Osteoblast (primary cell): ENCODE results near the gene NUP214. TPM values are rescaled to one million over a fixed set of nuclear protein-coding genes. Genes with fewer than 3 reads are reported as not detected.

Experiments used
- DNase-seq: peaks from one replicate; pipeline ENCODE4 v3.0.0; 2011; ENCODE audit warnings: low spot score, mixed read lengths; ENCODE audit not compliant: insufficient read length; ENCODE audit errors: missing footprints
- H2AFZ ChIP-seq: 2 replicates; pipeline ENCODE4 v1.6.0; 2011; ENCODE audit warnings: mild to moderate bottlenecking, low read length
- H3K27ac ChIP-seq: 2 replicates; pipeline ENCODE4 v1.5.1; 2011; ENCODE audit warnings: mild to moderate bottlenecking, low read depth, low read length, moderate library complexity
- H3K27me3 ChIP-seq: 2 replicates; pipeline ENCODE4 v1.6.0; 2012; ENCODE audit warnings: mild to moderate bottlenecking, control low read depth, inconsistent platforms, low read length, moderate library complexity; ENCODE audit not compliant: insufficient read depth
- H3K36me3 ChIP-seq: 2 replicates; pipeline ENCODE4 v1.5.1; 2011; ENCODE audit warnings: mild to moderate bottlenecking, low read length, control low read depth, moderate library complexity; ENCODE audit not compliant: insufficient read depth
- H3K4me1 ChIP-seq: 2 replicates; pipeline ENCODE4 v1.5.1; 2011; ENCODE audit warnings: mild to moderate bottlenecking, low read length, control low read depth, moderate library complexity; ENCODE audit not compliant: insufficient read depth
- H3K4me2 ChIP-seq: 2 replicates; pipeline ENCODE4 v1.6.0; 2011; ENCODE audit warnings: mild to moderate bottlenecking, low read length; ENCODE audit not compliant: insufficient read depth
- H3K4me3 ChIP-seq: fragments of 200-600 bp; sonication (generic); 3 replicates; pipeline ENCODE4 v1.5.1; 2012; ENCODE audit warnings: mild to moderate bottlenecking, low read length, inconsistent platforms; ENCODE audit not compliant: insufficient read depth
- H3K79me2 ChIP-seq: 2 replicates; pipeline ENCODE4 v1.6.0; 2012; ENCODE audit warnings: mild to moderate bottlenecking, low read length, control low read depth, inconsistent platforms; ENCODE audit not compliant: insufficient read depth
- H3K9me3 ChIP-seq: 2 replicates; pipeline ENCODE4 v1.5.1; 2011; ENCODE audit warnings: low read depth, low read length, control low read depth
- H4K20me1 ChIP-seq: 2 replicates; pipeline ENCODE4 v1.6.0; 2012; ENCODE audit warnings: mild to moderate bottlenecking, low read length, control low read depth; ENCODE audit not compliant: insufficient read depth
- total RNA-seq: library from RNA; depleted of rRNA; stranded (reverse); fragments of >200 nt; gene quantifications from 2 replicates; pipeline ENCODE4 v1.2.3, GENCODE V29; 2012
- TF ChIP-seq, protein P1 (sequence below): IDR thresholded peaks from 2 replicates; pipeline ENCODE4 v1.5.1; 2011; ENCODE audit warnings: mild to moderate bottlenecking, low read depth, low read length, moderate library complexity; ENCODE audit errors: extremely low read depth

NUP214 gene
- total RNA-seq, 1 donor: 17.7 TPM

GRCh38 chr9:131103024-131103423 is 22.4 kb upstream of the NUP214 start:
- Histone ChIP-seq H3K4me3 (no peak overlapping the region), H3K4me2 (no peak overlapping the region), H4K20me1 (no peaks in the 10 kb centered on the region), H3K36me3 (no peaks in the 10 kb centered on the region), H3K27ac (no peak overlapping the region), H3K4me1 (no peaks in the 10 kb centered on the region), H3K27me3 (peaks cover 12% of the 10 kb centered on the region), H2AFZ (no peak overlapping the region), H3K9me3 (no peaks in the 10 kb centered on the region), H3K79me2 (no peaks in the 10 kb centered on the region)
- TF ChIP-seq, protein P1, sequence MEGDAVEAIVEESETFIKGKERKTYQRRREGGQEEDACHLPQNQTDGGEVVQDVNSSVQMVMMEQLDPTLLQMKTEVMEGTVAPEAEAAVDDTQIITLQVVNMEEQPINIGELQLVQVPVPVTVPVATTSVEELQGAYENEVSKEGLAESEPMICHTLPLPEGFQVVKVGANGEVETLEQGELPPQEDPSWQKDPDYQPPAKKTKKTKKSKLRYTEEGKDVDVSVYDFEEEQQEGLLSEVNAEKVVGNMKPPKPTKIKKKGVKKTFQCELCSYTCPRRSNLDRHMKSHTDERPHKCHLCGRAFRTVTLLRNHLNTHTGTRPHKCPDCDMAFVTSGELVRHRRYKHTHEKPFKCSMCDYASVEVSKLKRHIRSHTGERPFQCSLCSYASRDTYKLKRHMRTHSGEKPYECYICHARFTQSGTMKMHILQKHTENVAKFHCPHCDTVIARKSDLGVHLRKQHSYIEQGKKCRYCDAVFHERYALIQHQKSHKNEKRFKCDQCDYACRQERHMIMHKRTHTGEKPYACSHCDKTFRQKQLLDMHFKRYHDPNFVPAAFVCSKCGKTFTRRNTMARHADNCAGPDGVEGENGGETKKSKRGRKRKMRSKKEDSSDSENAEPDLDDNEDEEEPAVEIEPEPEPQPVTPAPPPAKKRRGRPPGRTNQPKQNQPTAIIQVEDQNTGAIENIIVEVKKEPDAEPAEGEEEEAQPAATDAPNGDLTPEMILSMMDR: no peak
- DNase-seq: no peak

GRCh38 chr9:131103535-131103934 is 21.9 kb upstream of the NUP214 start:
- TF ChIP-seq, protein P1: no peak
- no peak overlapping the region for H3K4me2 ChIP-seq
- H3K36me3 ChIP-seq: no peaks in the 10 kb centered on the region
- no peak overlapping the region for H3K4me3 ChIP-seq
- no peak overlapping the region for H3K27ac ChIP-seq
- no peaks in the 10 kb centered on the region for H4K20me1 ChIP-seq
- no peaks in the 10 kb centered on the region for H3K79me2 ChIP-seq
- H3K9me3 ChIP-seq: no peaks in the 10 kb centered on the region
- peak; percentile 54 for DNase-seq
- no peak overlapping the region for H2AFZ ChIP-seq
- no peaks in the 10 kb centered on the region for H3K4me1 ChIP-seq
- H3K27me3 ChIP-seq: peaks cover 9% of the 10 kb centered on the region

GRCh38 chr9:131104016-131104740 is 21.2 kb upstream of the NUP214 start:
- no peaks in the 10 kb centered on the region for H3K36me3 ChIP-seq
- H3K27me3 ChIP-seq: peaks cover 7% of the 10 kb centered on the region
- no peak overlapping the region for H3K4me3 ChIP-seq
- DNase-seq: peak; percentile 57
- H3K79me2 ChIP-seq: no peaks in the 10 kb centered on the region
- H3K4me1 ChIP-seq: no peaks in the 10 kb centered on the region
- H4K20me1 ChIP-seq: no peaks in the 10 kb centered on the region
- H2AFZ ChIP-seq: no peak overlapping the region
- no peak overlapping the region for H3K27ac ChIP-seq
- no peaks in the 10 kb centered on the region for H3K9me3 ChIP-seq
- TF ChIP-seq, protein P1: no peak
- H3K4me2 ChIP-seq: no peak overlapping the region

- no peak overlapping the region for H3K4me3 ChIP-seq
- H2AFZ ChIP-seq: no peak overlapping the region
- TF ChIP-seq, protein P1: no peak
- H3K9me3 ChIP-seq: no peaks in the 10 kb centered on the region
- no peaks in the 10 kb centered on the region for H3K79me2 ChIP-seq
- H4K20me1 ChIP-seq: no peaks in the 10 kb centered on the region
- DNase-seq: no peak
- no peak overlapping the region for H3K27ac ChIP-seq
- H3K4me2 ChIP-seq: no peak overlapping the region
- H3K36me3 ChIP-seq: no peaks in the 10 kb centered on the region
- peaks cover 6% of the 10 kb centered on the region for H3K27me3 ChIP-seq
- H3K4me1 ChIP-seq: no peaks in the 10 kb centered on the region
Observed at GRCh38 chr9:131105952-131106351, 19.4 kb upstream of the NUP214 start.
